ENCODE measurements around the gene RAB19.
"Not testable (repeated sequence)": the region's sequence is repeated elsewhere in the genome, so short reads cannot be mapped to it uniquely, and the experiment has no call there.

The RAB19 gene

DNA sequence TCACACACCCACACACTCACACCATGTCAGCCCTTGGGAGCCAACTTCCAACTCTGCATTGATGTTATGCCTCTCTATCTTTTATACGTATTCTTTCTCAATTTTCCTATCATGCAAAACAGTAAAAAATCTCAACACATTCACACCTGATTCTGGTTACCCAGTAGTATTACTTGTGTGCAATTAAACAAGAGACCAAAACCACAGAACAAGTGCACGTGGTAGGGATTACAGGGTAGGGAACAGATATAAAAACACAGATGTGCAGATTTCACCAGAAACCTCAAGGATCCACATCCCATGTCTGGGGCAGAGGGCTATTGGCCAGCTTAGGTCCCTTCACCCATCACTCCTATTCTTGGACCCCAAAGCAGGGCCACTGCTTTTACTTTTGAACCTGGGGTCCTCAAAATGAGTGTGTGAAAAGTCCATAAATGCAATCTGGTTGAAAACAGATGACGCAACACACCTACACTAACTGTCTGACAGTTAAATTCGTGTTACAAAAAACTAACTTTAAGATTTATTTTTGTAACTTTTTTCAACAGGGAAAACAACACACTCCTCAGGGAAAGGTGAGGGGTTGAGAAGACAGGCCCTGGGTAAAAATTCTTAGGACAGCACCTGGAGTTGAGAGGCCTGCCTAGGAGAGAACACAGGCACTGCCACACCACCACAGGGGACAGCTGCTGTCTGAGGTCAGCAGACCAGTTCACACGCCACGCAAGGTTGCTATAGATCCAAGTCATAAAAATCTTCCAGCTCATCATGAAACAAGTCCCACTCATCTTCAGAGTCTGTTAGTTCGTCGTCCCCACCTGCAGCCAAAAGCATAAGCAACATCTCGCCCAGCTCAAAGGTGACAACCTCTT is 50.2 kb downstream of the RAB19 start:
- DNase-seq (ENCODE audit: low read depth): not testable (repeated sequence)

DNA sequence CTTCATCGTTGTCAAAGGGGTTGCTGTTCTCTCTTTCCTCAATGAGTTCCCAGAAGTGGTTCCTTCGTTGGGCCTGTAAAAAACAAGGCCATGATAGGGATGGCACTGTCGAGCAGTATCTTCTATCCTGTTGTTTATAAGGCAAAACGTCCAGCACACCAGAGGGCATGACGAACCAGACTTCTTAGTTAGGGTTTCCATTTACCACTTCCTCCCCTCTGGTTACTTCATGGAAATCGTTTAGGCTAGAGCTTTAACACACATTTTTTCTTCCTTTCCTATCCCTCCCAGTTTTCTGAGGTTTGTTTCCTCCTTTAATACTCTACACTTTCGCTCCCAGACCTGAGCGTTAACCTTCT is 50.8 kb downstream of the RAB19 start:
- DNase-seq (ENCODE audit: low read depth): no peak

DNA sequence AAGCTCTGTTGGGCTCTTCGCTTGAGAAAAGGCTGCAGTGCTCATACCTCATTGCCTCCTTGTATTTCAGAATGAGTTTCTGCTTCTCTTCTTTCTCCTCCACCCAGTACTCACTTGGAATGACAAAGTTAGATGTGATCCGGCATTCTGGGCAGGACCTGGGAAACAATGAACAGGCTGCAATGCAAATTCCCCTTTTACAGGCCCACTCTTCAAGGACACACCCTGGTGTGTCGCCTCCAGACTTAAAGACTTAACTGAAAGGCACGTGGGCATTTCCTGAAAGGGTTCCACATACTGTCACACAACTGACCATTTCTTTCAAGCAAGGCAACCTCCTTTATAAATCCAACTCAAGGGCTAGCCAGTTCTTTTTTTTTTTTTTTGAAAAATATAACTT is 51.9 kb downstream of the RAB19 start:
- no peak for DNase-seq (ENCODE audit: low read depth)

DNA sequence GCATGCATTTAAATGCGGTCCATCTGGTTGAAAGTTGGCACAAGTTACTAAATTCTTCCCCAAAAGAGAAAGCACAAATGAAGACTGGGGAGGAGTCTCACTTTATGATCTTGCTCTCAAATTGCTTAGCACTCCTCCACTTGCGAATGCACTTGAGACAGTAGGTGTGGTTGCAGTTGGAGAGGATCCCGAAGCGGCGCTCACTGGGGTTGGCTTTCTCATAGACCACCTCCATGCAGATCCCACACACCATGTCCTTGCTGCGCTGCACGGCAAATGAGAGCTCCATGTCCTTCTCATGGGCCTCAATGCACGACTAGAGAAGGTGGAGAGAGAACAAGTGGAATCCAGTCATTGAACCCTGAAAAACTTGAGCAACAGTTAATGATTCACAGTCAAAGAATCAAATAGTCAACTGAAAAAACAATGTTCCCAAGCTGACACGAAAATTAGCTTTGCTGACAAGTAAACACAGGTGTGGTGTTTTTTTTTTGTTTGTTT is 52.7 kb downstream of the RAB19 start:
- no peak for DNase-seq (ENCODE audit: low read depth)

DNA sequence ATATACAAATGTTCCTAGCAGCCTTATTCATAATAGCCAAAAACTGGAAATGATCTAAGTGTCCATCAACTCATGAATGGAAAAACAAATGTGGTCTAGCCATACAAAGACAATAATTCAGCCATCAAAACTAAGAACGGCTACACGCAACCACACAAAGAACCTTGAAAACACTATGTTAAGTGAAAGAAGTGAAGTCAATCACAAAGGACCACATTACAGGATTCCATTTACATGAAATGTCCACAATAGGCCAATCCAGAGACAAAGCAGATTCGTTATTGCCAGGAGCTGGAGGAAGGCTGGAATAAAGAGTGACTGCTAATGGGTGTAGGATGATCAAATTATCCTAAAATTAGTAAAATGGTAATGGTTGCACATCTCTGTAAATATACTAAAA is 54.3 kb downstream of the RAB19 start:
- no peak for DNase-seq (ENCODE audit: low read depth)

DNA sequence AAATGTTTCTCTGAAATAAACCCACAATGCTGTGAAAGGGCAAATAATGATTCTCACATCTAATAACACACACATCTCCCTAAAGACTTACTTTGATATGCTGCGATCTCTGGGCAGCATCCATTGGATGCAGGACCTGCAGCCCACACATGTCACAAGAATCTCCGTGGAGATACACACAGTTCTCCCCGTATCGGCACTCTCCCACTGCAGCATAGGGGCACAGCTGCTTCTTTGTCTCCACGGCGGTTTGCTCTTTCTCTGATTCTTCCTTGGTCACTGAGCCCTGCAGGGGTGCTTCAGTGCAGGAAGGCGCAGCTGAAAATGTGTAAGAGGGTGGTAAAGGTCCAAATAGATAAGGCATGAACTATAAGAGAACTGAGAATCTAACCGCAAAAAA is 55.1 kb downstream of the RAB19 start:
- DNase-seq (ENCODE audit: low read depth): no peak

DNA sequence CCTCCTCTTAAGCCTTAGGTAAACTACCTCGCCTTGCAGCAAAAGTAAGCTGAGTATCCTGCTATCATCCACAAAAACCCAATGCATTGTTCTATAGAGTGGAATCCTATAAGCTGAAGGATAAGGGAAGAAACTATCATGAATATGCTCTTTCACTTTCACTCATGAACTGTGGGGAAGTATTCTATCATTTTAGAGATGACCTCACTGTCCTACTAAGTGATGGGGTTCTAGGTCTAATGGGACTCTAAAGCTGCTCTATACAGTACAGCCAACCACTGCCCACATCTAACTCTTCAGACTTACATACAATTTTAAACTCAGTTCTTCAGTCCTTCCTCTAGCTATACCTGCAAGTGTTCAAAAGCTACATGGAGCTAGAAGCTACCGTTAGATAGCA is 59.3 kb downstream of the RAB19 start:
- DNase-seq (ENCODE audit: low read depth): no peak

DNA sequence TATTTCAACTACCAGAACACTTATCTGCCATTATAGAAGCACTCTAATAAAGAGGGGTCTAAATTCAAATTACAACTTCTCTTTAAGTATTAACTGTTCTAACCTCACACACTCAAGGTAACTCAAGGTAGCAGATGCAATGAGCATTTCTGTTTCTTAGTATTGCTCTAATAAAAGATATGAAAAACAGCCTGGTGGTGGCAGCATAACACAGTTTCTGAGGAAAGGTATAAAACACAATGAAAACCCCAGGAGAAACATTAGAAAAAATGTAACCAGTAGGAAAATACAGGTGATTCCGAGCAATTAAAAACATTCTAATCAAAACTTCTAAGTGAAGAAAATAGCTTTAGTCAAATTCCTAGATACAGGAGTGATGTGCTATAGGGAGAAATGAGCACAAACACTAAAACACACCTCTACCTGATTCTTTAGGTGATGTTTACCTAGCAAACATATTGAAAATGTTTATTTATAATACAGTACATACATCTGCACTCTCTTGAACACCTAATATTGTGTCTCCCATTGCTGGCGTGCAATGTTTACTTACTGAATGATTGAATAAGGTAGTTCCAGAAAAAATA is 72.0 kb downstream of the RAB19 start:
- no peak for DNase-seq (ENCODE audit: low read depth)

DNA sequence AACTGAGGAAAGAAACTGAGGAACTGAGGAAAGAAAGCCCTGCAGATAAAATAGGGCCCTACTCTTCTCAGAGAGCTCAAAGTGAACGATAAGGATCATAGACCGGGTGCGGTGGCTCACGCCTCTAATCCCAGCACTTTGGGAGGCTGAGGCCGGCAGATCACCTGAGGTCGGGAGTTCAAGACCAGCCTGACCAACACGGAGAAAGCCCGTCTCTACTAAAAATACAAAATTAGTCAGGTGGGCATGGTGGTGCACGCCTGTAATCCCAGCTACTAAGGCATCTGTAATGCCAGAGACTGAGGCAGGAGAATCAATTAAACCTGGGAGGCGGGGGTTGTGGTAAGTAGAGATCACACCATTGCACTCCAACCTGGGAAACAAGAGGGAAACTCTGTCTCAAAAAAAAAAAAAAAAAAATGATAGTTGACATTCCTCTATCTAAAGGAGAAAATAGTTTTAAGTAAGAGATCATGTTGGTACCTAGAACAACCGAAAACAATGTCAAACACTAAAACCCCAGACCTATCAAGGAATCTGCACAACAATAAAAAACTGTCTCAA is 72.9 kb downstream of the RAB19 start:
- DNase-seq (ENCODE audit: low read depth): no peak

Data from stimulated activated CD8-positive, alpha-beta memory T cell treated with anti-CD3 and anti-CD28 coated beads, Interleukin-12 subunit alpha, Interleukin-12 subunit beta, amount 100 ng/mL, for 4 hours (primary cell).